Pancreas (tissue), 10 donors: ENCODE data around the gene MANSC1. TPM values are rescaled to one million over a fixed set of nuclear protein-coding genes. Genes with fewer than 3 reads are reported as not detected.

ENCODE experiments used
- ATAC-seq, 4 donors: fragments of 200-7000 bp; cut with Tn5 transposase; one replicate each; pipeline versions ENCODE4 v1.8.0 to v1.9.1; 2020; ENCODE audit warnings: mild to moderate bottlenecking in 4 of 4, moderate library complexity in 4 of 4
- DNase-seq, 6 donors: peaks; one replicate each; pipeline ENCODE4 v3.0.0-alpha.2; 2020
- FAIRE-seq: peaks from 2 replicates; lab custom pipeline; 2012; peaks lifted over from hg19 to GRCh38; lab: Jason Lieb, UNC
- H3K27ac ChIP-seq, 4 donors: fragments of 200-600 bp; sonication (generic); 1 replicate in 3 of 4; 2 replicates in 1 of 4; pipeline versions ENCODE4 v1.5.0 to v1.8.0; 2020
- H3K27me3 ChIP-seq, 4 donors: fragments of 200-600 bp; one replicate each; pipeline ENCODE4 v1.8.0; 2021
- H3K36me3 ChIP-seq, 3 donors: fragments of 200-600 bp; sonication (generic) in 1 of 3; one replicate each; pipeline versions ENCODE4 v1.5.0 to v1.8.0; 2020 to 2021
- H3K4me1 ChIP-seq, 3 donors: fragments of 200-600 bp; one replicate each; pipeline ENCODE4 v1.8.0; 2021
- H3K4me3 ChIP-seq, 4 donors: fragments of 200-600 bp; sonication (generic) in 2 of 4; one replicate each; pipeline versions ENCODE4 v1.5.0 to v1.8.0; 2020 to 2021
- H3K9me3 ChIP-seq, 4 donors: fragments of 200-600 bp; one replicate each; pipeline ENCODE4 v1.8.0; 2021
- CTCF ChIP-seq, 4 donors: fragments of 200-600 bp; sonication (generic) in 3 of 4; IDR thresholded peaks; one replicate each; pipeline versions ENCODE4 v1.5.0 to v1.8.0; 2021; ENCODE audit warnings: antibody characterized with exemption in 4 of 4
- WGBS, 2 donors: extraction: QIAGEN DNeasy Blood & Tissue Kit; methylation state at CpG; one replicate each; pipeline ENCODE4 v1.1.7; 2013; 5-methylcytosine and 5-hydroxymethylcytosine counted together
- intact Hi-C, 3 donors: fragments of 100-400 bp; cut with DNase I; formaldehyde crosslinking; loops; one replicate each; pipeline versions ENCODE4 v1.11.1 to v1.14.2; 2022
- polyA plus RNA-seq, 2 donors: library from polyadenylated mRNA; stranded (reverse); fragments of 200-250 nt; gene quantifications; one replicate each; pipeline ENCODE4 v1.2.3, GENCODE V29; 2013
- total RNA-seq, 6 donors: library from RNA; stranded (reverse); fragmentation: NEBNext Ultra II Directional in 4 of 6; extraction: Animal tissue kit (Norgen Biotek cat#: 25700) in 4 of 6; gene quantifications; one replicate each; pipeline versions ENCODE4 v1.2.1 to v1.2.4, GENCODE V29; 2021 to 2023
- donor health status: healthy with polysubstance abuse.
- donor health status: DM: no; HTN: no; CAD: no; lungs with moderate emphysema.
- donor health status: DM: no; HTN: no; CAD: no.
- donor health status: control.
- donor health status: control.
- donor health status: Bipolar disorder and iron deficiency.
- donor health status: DM: yes; HTN: yes; CAD: no.
- donor health status: DM: no; HTN: no; CAD: no.
- donor health status: DM: no; HTN: no; CAD: no.
- donor health status: DM: yes; HTN: yes; CAD: no.

The MANSC1 gene
- total and polyA plus RNA-seq, 8 donors, result 7.0 to 21.6 (median 17.0) TPM

GRCh38 chr12:12278899-12279298 is 71.1 kb downstream of the MANSC1 start:
- WGBS, 2 donors, result 72 to 74% methylated on average over 4 of the region's 4 CpGs
- no peak for FAIRE-seq
- no peak for TF ChIP-seq CTCF (IDR thresholded peaks at IDR 0.05)
- Histone ChIP-seq H3K27ac (no peak overlapping the region), H3K4me1 (peaks cover 18 to 21% (median 18%) of the 10 kb centered on the region in 3 donors), H3K4me3 (no peak overlapping the region), H3K36me3 (no peaks in the 10 kb centered on the region), H3K9me3 (no peaks in the 10 kb centered on the region), H3K27me3 (no peaks in the 10 kb centered on the region)
- DNase-seq, result no peak
- ATAC-seq, result no peak
- intact Hi-C loops, result no loop called here

Other genes starting within 250 kb of the MANSC1 start
- gene LRP6, start 83.2 kb downstream of the MANSC1 start, total RNA-seq, result 10 to 100 TPM; 19.8 to 28.3 (median 23.0) TPM
- gene LRP6, start 83.2 kb downstream of the MANSC1 start, polyA plus RNA-seq, result 1 to 10 TPM; 6.1 to 7.6 TPM
- 10 to 100 TPM in 2 of 6 donors, 1 to 10 TPM in 4; 7.4 to 10.9 (median 9.1) TPM for gene BORCS5, start 6.8 kb upstream of the MANSC1 start, total RNA-seq
- 1 to 10 TPM; 3.7 to 5.6 TPM for gene BORCS5, start 6.8 kb upstream of the MANSC1 start, polyA plus RNA-seq
- gene DUSP16, start 212.6 kb upstream of the MANSC1 start, total RNA-seq, result 10 to 100 TPM; 18.1 to 38.7 (median 27.8) TPM
- 10 to 100 TPM in 1 of 2 donors, 1 to 10 TPM in 1; 5.8 to 10.1 TPM for gene DUSP16, start 212.6 kb upstream of the MANSC1 start, polyA plus RNA-seq